ENCODE data around the gene URI1. TPM values are rescaled to one million over a fixed set of nuclear protein-coding genes. Genes with fewer than 3 reads are reported as not detected.

The URI1 gene
- total and polyA plus RNA-seq, 2 of the 8 experiments (the other 6 are each of a cell fraction or from before 2014, with no cell fraction given) = 27.7 to 64.3 TPM

DNA sequence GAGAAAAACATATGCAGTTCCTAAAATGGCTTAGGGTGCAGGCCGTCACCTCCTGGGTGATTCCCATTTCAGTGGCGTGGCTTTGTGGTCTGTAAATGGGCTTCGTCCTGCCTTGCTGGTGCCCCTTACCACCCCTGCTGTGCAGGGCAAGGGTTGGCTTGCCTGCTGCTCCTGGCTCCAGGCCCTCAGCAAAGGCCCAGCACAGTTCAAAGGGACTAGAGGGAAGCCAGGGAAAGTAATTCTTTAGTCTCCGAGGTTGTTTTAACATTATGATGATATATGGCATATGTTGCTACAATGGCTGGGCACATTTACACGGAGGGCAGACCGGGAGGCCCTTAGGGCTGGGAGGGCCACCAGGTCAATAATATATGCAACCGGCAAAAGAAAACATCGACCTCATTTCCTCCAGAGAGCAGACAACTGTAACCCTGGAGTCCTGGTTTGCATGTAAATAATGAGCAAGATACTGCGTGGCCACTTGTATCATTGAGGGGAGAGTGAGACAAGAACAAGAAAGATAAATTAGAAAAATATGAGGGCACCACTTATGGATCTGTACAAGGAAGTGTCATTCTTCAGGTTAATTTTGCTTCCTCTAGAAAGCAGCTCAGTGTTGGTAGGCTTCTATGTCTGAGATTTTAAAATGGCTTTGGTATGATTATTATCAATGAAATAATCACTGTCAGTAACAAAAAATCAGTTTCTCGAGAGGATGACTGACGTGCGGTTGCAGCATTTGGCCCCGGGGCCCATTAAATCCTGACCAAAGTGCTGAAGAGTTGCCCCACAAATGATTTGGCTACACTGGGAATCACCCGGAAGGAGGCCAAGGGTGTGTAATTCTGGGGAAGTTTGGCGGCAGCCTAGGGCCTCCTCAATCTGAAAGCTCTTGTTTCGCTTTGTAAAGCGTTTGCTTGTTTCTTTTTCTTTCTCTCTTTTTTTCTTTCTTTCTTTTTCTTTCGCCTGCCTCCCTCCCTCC, 32.8 kb upstream of the URI1 start:
- H2AFZ ChIP-seq (ENCODE audit: low read length) = 0 out of 2 replicates have a peak overlapping the region, but pooled peaks have one; percentile 55
- H3K14ac ChIP-seq (ENCODE audit: insufficient read length) = no peak overlapping the region
- no peaks in the 10 kb centered on the region for H3K79me1 ChIP-seq (ENCODE audit: low read depth, low read length)
- H2BK120ac ChIP-seq (replicated peaks; ENCODE audit: low read depth, low read length) = no peak overlapping the region
- peaks cover 0 to 6% (median 2%) of the 10 kb centered on the region in 4 experiments; a peak in 2 of 7 replicates for H3K4me1 ChIP-seq (replicated peaks in 1 of 4; ENCODE audit: control insufficient read depth in 3 of 4, insufficient read depth in 4 of 4, low read length in 3 of 4)
- no peak overlapping the region for H3K56ac ChIP-seq (replicated peaks; ENCODE audit: insufficient read length, low read depth, low read length)
- WGBS, 2 experiments (ENCODE audit: extremely low coverage in 1 of 2, insufficient coverage in 1 of 2, insufficient read length in 1 of 2, insufficient replicate concordance in 2 of 2, low coverage in 1 of 2, low lambda C conversion rate in 2 of 2, missing lambda C conversion rate in 1 of 2) = 84% methylated on average over 15 of the region's 18 CpGs; no CpG with 5 or more reads in 1 of the 2 experiments
- no peak overlapping the region for H4K8ac ChIP-seq (ENCODE audit: extremely low read depth, insufficient read depth, low read length)
- H3K9me3 ChIP-seq (ENCODE audit: insufficient read depth in 2 of 2, low read depth in 1 of 2, low read length in 1 of 2) = no peaks in the 10 kb centered on the region
- DNase-seq (ENCODE audit: low read depth in 1 of 2, low spot score in 2 of 2) = no peak
- H3K27ac ChIP-seq (ENCODE audit: low read depth, low read length) = no peak overlapping the region
- no peak overlapping the region for H2BK5ac ChIP-seq (ENCODE audit: low read depth, low read length)
- TF ChIP-seq CTBP2 (IDR thresholded peaks at IDR 0.05; ENCODE audit: borderline replicate concordance, insufficient read depth, insufficient read length, low read length) = no peak
- TF ChIP-seq SRF (IDR thresholded peaks at IDR 0.05; ENCODE audit: low read depth, low read length) = no peak
- TF ChIP-seq SP1 (IDR thresholded peaks at IDR 0.05; ENCODE audit: low read depth, low read length) = no peak
- no peak for TF ChIP-seq CREB1 (IDR thresholded peaks at IDR 0.05)
- TF ChIP-seq JUN (IDR thresholded peaks at IDR 0.05; ENCODE audit: low read depth, low read length) = no peak
- no peak for TF ChIP-seq KDM5A (IDR thresholded peaks at IDR 0.05; ENCODE audit: low read length)
- no peak for TF ChIP-seq POLR2A (IDR thresholded peaks at IDR 0.05; ENCODE audit: control extremely low read depth in 1 of 2, low read depth in 2 of 2, low read length in 2 of 2)
- no peaks in the 10 kb centered on the region for H3K27me3 ChIP-seq (replicated peaks in 1 of 4; ENCODE audit: control insufficient read depth in 3 of 4, extremely low read depth in 1 of 4, insufficient read depth in 3 of 4, low read length in 3 of 4)
- H3K9ac ChIP-seq (replicated peaks in 1 of 4; ENCODE audit: extremely low read depth in 1 of 4, low read depth in 3 of 4, low read length in 3 of 4) = no peak overlapping the region; a peak in 1 of 7 replicates
- FAIRE-seq = no peak
- no peak overlapping the region for H3K4me3 ChIP-seq (ENCODE audit: extremely low read depth in 1 of 4, insufficient read depth in 2 of 4, low read depth in 3 of 4, low read length in 4 of 4)
- H4K20me1 ChIP-seq (replicated peaks in 1 of 2; ENCODE audit: control insufficient read depth in 1 of 2, insufficient read depth in 2 of 2, low read length in 2 of 2) = no peaks in the 10 kb centered on the region
- H3K18ac ChIP-seq (ENCODE audit: extremely low read depth, low read length) = no peak overlapping the region
- H2AK5ac ChIP-seq (ENCODE audit: low read depth, low read length) = no peak overlapping the region
- ChIA-PET CTCF (ENCODE audit: partially characterized antibody) (no interaction called here), POLR2A (ENCODE audit: partially characterized antibody) (no interaction called here)
- H4K5ac ChIP-seq (ENCODE audit: insufficient read length, low read depth, low read length) = no peak overlapping the region
- H3K4ac ChIP-seq (replicated peaks; ENCODE audit: insufficient read length, low read depth, low read length) = no peak overlapping the region
- no peak overlapping the region for H3K23ac ChIP-seq (ENCODE audit: insufficient read length)
- no peak overlapping the region for H4K91ac ChIP-seq (replicated peaks; ENCODE audit: insufficient read length, low read length)
- H2BK12ac ChIP-seq (ENCODE audit: low read depth, low read length) = no peak overlapping the region
- H2BK20ac ChIP-seq (ENCODE audit: low read length) = no peak overlapping the region
- H3K36me3 ChIP-seq (ENCODE audit: control insufficient read depth in 2 of 4, insufficient read depth in 4 of 4, low read length in 3 of 4) = no peaks in the 10 kb centered on the region
- H3K23me2 ChIP-seq (ENCODE audit: low read depth, low read length) = no peaks in the 10 kb centered on the region; the same call in 1 of the 2 replicates
- H3K79me2 ChIP-seq (ENCODE audit: control insufficient read depth in 1 of 2, insufficient read depth in 2 of 2, low read length in 2 of 2) = no peaks in the 10 kb centered on the region
- no peak overlapping the region for H2BK15ac ChIP-seq (ENCODE audit: low read length)
- H3K4me2 ChIP-seq (ENCODE audit: insufficient read depth in 1 of 2, low read depth in 2 of 2, low read length in 2 of 2) = no peak overlapping the region

Measured in H1 (cell line).